Measurements from ENCODE around the gene RASA1. TPM values are rescaled to one million over a fixed set of nuclear protein-coding genes. Genes with fewer than 3 reads are reported as not detected.

Gene RASA1
- polyA plus RNA-seq, 3 donors = 2.1 to 20.1 (median 4.0) TPM

DNA sequence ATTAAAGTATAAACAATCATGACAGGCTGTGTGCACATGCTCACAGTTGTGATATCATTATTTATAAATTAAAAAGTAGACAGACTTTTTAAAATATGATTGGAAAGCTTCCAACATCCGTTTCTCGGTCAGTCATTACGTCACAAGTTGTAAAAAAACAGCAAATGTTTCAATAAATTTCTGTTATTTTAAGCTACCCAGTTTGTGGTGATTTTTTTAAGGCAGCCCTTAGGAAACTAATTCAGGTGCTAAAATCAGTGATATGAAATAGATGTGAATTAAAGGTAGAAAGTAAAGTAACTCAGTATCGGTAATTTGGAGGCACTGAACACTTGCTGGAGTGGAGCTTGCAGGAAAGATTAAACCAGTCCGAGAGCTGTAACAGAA lies 143.9 kb downstream of the RASA1 start:
- peak overlapping the region; percentile 95 to 96 for H3K4me3 Mint-ChIP-seq
- peaks cover 13 to 23% of the 10 kb centered on the region in 2 donors for H3K4me1 ChIP-seq (ENCODE audit: control insufficient read depth in 1 of 2, insufficient read depth in 2 of 2, low read length in 2 of 2)
- H3K4me1 Mint-ChIP-seq = peaks cover 23% of the 10 kb centered on the region

DNA sequence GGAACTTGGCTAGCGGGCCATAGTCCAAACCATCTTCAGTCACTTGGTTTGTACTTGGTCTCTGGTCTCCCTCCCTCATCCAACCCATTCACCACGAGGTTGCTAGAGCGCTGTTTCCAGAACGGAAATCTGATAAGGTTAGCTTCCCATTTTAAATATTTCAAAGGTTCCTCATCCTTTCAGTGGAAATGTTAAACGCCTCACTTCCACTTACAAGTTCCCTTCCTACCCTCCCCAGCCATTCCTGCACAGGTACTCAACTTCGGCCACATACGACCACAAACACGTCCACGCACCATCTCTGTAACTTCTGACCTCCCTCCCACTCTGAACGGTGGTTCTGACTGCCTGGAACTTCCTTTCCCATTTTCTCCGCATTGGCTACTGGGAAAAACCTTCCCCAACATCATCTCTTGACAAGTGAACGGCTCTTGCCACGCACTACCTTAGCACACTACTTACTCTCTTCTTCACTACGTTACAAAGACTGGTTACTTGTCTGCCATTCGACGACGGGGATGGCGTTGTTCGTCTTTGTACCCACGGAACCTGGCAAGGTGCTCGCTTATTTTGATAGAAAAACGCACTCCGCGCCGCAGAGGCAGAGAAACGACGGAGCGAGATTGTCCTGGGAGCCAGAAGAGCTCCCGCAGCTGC lies 144.4 kb downstream of the RASA1 start:
- peaks cover 33 to 39% of the 10 kb centered on the region in 2 donors for H3K36me3 ChIP-seq (replicated peaks in 1 of 2; ENCODE audit: control insufficient read depth in 1 of 2, insufficient read depth in 2 of 2, low read length in 2 of 2)
- H2AFZ ChIP-seq (ENCODE audit: insufficient read depth, low read depth, low read length, poor library complexity, severe bottlenecking) = peak overlapping the region; percentile 83
- TF ChIP-seq, protein P1, sequence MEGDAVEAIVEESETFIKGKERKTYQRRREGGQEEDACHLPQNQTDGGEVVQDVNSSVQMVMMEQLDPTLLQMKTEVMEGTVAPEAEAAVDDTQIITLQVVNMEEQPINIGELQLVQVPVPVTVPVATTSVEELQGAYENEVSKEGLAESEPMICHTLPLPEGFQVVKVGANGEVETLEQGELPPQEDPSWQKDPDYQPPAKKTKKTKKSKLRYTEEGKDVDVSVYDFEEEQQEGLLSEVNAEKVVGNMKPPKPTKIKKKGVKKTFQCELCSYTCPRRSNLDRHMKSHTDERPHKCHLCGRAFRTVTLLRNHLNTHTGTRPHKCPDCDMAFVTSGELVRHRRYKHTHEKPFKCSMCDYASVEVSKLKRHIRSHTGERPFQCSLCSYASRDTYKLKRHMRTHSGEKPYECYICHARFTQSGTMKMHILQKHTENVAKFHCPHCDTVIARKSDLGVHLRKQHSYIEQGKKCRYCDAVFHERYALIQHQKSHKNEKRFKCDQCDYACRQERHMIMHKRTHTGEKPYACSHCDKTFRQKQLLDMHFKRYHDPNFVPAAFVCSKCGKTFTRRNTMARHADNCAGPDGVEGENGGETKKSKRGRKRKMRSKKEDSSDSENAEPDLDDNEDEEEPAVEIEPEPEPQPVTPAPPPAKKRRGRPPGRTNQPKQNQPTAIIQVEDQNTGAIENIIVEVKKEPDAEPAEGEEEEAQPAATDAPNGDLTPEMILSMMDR (IDR thresholded peaks at IDR 0.05) = no peak
- DNase-seq = peak; percentile 32 to 61 (median 60)
- intact Hi-C loops (cut with micrococcal nuclease) = loop anchor here (10.0 kb wide), 1 partner anchor 147 kb away; the partner anchor contains the start of gene RASA1 (in 2 of the 2)
- peak overlapping the region; percentile 70 to 99 (median 95) for H3K4me3 ChIP-seq (replicated peaks in 1 of 3; ENCODE audit: low read depth in 2 of 3, low read length in 3 of 3)
- H4K20me1 ChIP-seq (ENCODE audit: insufficient read depth, low read length) = peaks cover 34% of the 10 kb centered on the region
- WGBS (ENCODE audit: insufficient coverage) = under 1% methylated on average over 28 of the region's 29 CpGs
- no peaks in the 10 kb centered on the region for H3K9me3 ChIP-seq (replicated peaks in 1 of 2; ENCODE audit: control insufficient read depth in 1 of 2, insufficient read depth in 1 of 2, low read length in 2 of 2)
- peak overlapping the region; percentile 94 for H3K9ac ChIP-seq (ENCODE audit: insufficient read depth, low read length, poor library complexity, severe bottlenecking)
- H3K27ac Mint-ChIP-seq = peak overlapping the region; percentile 95 to 100 (median 99)
- peaks cover 13 to 23% of the 10 kb centered on the region in 2 donors for H3K4me1 ChIP-seq (ENCODE audit: control insufficient read depth in 1 of 2, insufficient read depth in 2 of 2, low read length in 2 of 2)
- peaks cover 0 to 1% (median 0%) of the 10 kb centered on the region in 7 donors for H3K9me3 Mint-ChIP-seq
- no peaks in the 10 kb centered on the region for H3K27me3 ChIP-seq (ENCODE audit: control insufficient read depth in 2 of 2, insufficient read depth in 2 of 2, low read length in 2 of 2)
- peak overlapping the region; percentile 88 to 100 for H3K27ac ChIP-seq (ENCODE audit: low read depth in 1 of 2, low read length in 2 of 2)
- peaks cover 34 to 37% of the 10 kb centered on the region in 2 donors for H3K36me3 Mint-ChIP-seq
- H3K4me1 Mint-ChIP-seq = peaks cover 23% of the 10 kb centered on the region
- H3K79me2 ChIP-seq (ENCODE audit: insufficient read depth, low read length) = peaks cover 56% of the 10 kb centered on the region
- peak overlapping the region; percentile 95 to 96 for H3K4me3 Mint-ChIP-seq
- H3K4me2 ChIP-seq (replicated peaks; ENCODE audit: extremely low read depth, low read length, poor library complexity, severe bottlenecking) = peak overlapping the region; percentile 73
- peaks cover 0 to 1% (median under 1%) of the 10 kb centered on the region in 3 donors for H3K27me3 Mint-ChIP-seq (ENCODE audit: low read depth in 3 of 3)

More for the DNA sequence above, 143.9 kb downstream of the RASA1 start:
- TF ChIP-seq, protein P1 (IDR thresholded peaks at IDR 0.05) = no peak
- H3K36me3 Mint-ChIP-seq = peaks cover 39 to 43% of the 10 kb centered on the region in 2 donors
- WGBS (ENCODE audit: insufficient coverage) = 0% methylated on average over 2 of the region's 5 CpGs
- H3K27me3 ChIP-seq (ENCODE audit: control insufficient read depth in 2 of 2, insufficient read depth in 2 of 2, low read length in 2 of 2) = no peaks in the 10 kb centered on the region
- H2AFZ ChIP-seq (ENCODE audit: insufficient read depth, low read depth, low read length, poor library complexity, severe bottlenecking) = peak overlapping the region; percentile 83
- peaks cover 0 to under 1% (median 0%) of the 10 kb centered on the region in 3 donors for H3K27me3 Mint-ChIP-seq (ENCODE audit: low read depth in 3 of 3)
- peak overlapping the region; percentile 95 to 100 (median 99) for H3K27ac Mint-ChIP-seq
- H3K9me3 ChIP-seq (replicated peaks in 1 of 2; ENCODE audit: control insufficient read depth in 1 of 2, insufficient read depth in 1 of 2, low read length in 2 of 2) = no peaks in the 10 kb centered on the region
- peak overlapping the region; percentile 73 for H3K4me2 ChIP-seq (replicated peaks; ENCODE audit: extremely low read depth, low read length, poor library complexity, severe bottlenecking)
- H3K36me3 ChIP-seq (replicated peaks in 1 of 2; ENCODE audit: control insufficient read depth in 1 of 2, insufficient read depth in 2 of 2, low read length in 2 of 2) = peaks cover 38 to 45% of the 10 kb centered on the region in 2 donors
- H4K20me1 ChIP-seq (ENCODE audit: insufficient read depth, low read length) = peaks cover 40% of the 10 kb centered on the region
- H3K79me2 ChIP-seq (ENCODE audit: insufficient read depth, low read length) = peaks cover 61% of the 10 kb centered on the region
- peak overlapping the region; percentile 70 to 99 (median 95) for H3K4me3 ChIP-seq (replicated peaks in 1 of 3; ENCODE audit: low read depth in 2 of 3, low read length in 3 of 3)
- H3K27ac ChIP-seq (ENCODE audit: low read depth in 1 of 2, low read length in 2 of 2) = peak overlapping the region; percentile 88 to 100
- intact Hi-C loops (cut with micrococcal nuclease) = loop anchor here (10.0 kb wide), 1 partner anchor 147 kb away; the partner anchor contains the start of gene RASA1 (in 2 of the 2)
- H3K9ac ChIP-seq (ENCODE audit: insufficient read depth, low read length, poor library complexity, severe bottlenecking) = peak overlapping the region; percentile 94
- DNase-seq = peak in 1 of 3 donors; percentile 6
- peaks cover 0 to 1% (median 0%) of the 10 kb centered on the region in 7 donors for H3K9me3 Mint-ChIP-seq
